ENCODE measurements around the gene CRTC3.

CRTC3 gene

DNA sequence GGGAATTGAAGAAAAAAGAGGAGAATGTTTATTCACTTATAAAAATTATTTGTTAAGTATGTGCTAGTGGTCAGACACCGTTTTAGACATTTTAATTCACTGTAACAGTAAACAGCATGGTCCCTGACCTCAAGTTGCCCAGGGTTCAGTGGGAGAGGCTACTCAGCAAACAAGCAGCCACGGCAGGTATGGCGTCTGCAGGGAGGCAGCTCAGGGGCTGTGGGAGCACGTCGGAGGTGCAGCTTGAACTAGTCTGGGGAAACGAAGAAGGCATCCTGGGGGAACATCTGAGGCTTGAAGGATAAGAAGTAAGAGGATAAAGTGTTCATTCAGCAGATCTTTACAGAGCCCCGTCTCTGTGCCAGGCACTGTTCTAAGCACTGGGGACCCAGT, 66.0 kb downstream of the CRTC3 start:
- no peak for DNase-seq

- DNase-seq, result peak; percentile 58 to 74
These were observed 67.2 kb downstream of the CRTC3 start for GRCh38 chr15:90596943-90597342.

DNA sequence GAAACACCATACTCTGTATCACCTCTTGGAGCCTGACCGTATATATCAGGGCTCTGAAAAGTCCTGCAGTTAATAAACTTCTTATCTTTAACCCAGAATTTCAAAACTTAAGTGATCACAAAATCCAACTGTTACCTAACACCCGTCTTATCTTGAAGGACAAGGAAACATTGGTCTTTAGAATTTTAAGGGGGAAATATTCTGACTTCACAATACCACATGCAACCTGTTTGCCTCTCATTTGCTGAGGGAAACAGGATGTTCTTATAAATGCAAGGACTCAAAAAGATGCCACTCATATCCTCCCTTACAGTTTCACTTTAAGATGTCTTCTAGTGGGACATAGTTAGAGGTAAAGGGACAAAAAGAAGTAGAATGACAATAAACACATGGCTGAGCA, 67.9 kb downstream of the CRTC3 start:
- no peak for DNase-seq

DNA sequence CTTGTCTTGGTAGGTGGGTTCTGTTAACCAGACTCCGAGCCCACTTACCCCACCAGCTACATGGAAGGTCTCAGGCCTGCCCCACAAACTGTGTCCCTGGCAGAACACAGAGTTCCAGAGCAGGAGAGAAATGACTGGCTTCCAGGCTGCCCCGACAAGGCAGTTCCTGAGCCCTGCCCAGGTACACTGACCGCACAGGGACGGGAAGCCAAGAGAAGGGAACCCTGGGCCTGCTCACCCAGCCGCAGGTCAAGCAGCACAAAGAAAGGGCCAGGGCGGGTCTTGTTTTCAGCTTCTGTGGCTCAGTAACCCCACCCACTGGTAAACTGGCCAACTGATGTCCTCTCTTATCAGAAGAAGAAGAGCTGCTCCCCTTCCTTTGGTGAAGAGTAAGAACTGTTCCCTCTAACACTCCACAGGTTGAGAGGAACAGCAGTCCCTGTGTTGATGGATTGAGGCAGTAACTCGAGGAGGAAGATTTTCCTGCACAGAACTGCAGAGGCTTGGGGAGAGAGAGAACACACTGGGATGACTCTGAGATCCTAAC, 68.4 kb downstream of the CRTC3 start:
- DNase-seq, result peak; percentile 33 to 52

DNA sequence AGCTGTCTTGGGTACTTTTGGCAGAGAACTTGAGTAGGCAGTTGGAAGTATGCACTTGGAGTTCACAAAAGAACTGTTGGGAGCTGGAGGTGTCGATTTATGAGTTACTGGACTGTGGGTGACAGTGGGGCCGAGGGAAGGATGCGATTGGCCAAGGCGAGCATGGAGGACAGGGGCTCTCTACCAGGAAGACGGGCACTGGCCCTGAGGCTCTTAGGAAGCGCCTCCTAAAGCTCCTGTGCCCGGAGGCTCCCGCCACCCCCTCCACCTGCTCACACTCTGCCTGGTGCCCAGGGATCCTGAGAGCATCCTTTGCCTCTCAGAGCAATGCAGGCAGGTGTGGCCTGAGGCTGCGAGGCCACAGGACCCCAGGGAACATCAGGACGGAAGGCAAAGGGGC, 69.0 kb downstream of the CRTC3 start:
- no peak for DNase-seq

- no peak for DNase-seq
These were observed 69.4 kb downstream of the CRTC3 start for GRCh38 chr15:90599116-90599515.

DNA sequence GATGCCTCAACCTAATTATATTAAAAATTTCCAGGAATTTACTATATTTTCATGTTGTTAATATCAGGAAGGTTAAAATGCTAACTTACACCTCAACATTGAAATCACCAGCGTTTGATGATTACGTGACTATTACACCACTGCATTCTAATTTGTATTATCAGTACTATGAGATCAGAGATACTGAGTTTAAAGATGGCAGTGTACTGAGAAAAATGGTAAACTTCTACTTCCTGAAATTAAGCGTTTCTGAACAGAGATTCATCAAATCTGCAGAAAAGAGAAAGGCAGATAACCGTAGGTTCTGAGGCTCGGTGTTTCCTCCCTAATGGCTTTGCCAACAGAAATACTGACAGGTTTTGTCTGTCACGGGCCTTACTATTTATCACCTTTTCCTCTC, 69.9 kb downstream of the CRTC3 start:
- no peak for DNase-seq

- peak in 1 of 2 donors; percentile 40 for DNase-seq
These were observed 71.2 kb downstream of the CRTC3 start for GRCh38 chr15:90600954-90601353.

- no peak for DNase-seq
These were observed 74.2 kb downstream of the CRTC3 start for GRCh38 chr15:90603893-90604292.

DNA sequence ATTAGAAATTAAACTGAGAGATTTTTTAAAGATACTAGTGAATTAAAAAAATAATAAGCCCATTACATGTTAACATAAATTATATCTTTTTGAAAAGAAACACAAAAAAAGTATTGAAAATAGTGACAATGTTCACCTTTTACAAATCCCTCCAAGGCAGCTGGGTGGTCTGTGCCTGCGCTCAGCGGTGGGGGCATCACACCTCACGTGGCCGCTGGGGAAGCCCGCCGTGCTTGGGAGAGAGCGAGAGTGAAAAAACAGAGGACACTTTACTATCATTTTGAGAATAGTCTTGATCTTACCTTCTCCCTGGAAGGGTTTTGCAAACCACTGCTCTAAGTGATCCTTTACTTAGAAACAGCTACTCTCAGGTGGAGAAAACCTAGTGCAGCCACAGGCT, 76.9 kb downstream of the CRTC3 start:
- DNase-seq, result no peak

GRCh38 chr15:90607361-90607760, 77.6 kb downstream of the CRTC3 start:
- DNase-seq, result no peak

- no peak for DNase-seq
These were observed 79.8 kb downstream of the CRTC3 start for GRCh38 chr15:90609242-90610180.

DNA sequence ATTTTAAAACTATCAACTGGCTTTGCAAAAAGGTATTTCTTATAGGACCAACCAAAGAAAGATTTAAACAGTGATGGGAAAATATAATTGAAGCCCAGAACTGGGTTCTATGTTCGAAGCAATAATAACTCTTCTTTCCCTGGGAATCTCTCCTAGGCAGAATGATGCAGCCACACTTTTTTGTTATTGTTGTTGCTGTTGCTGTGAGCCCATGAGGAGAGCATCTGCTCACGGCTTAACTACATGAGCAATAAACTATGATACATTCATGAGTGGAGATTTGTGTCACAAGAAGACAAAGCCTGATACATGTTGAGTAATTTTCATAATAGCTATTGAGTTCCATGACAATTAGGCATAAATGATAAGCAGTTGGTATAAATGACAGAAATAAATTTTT, 80.5 kb downstream of the CRTC3 start:
- no peak for DNase-seq

DNA sequence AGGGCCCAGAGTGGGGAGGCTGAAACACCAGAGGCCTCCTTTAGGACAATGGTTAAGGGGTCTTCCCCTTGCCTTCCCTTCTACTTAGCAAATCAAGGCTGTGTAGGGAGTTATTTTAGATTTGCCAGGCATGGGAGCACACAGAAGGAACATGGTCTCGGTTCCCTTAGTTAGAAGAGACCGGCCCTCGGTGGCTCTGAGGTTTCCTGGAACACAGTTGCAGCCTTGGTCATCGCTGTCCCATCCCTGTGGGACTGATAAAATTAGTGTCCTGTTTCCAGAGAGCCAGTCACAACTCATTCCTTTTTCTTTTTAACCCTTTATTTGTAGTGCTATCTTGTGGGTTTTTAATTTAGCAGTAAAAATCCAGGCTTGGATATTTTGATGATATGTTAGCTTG, 81.4 kb downstream of the CRTC3 start:
- DNase-seq, result no peak

GRCh38 chr15:90617171-90617570, 87.4 kb downstream of the CRTC3 start:
- no peak for DNase-seq

DNA sequence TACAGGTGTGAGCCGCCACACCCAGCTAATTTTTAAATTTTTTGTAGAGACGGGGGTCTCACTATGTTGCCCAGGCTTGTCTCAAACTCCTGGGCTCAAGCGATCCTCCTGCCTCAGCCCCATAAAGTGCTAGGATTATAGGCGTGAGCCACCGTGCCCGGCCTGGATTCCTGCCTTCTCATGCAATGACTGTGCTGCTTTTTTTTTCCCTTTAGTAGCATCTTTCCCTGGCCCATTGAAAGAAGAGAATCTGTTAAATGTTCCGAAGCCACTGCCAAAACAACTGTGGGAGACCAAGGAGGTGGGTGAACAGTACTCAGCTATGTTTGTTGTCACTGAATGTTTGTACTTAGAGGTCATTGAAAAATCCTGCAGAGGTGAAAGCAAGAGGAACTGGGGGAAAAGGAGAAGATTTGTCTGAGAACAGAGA, 88.0 kb downstream of the CRTC3 start:
- peak in 1 of 2 donors; percentile 25 for DNase-seq

- DNase-seq, result no peak
These were observed 88.8 kb downstream of the CRTC3 start for GRCh38 chr15:90618330-90619125.

DNA sequence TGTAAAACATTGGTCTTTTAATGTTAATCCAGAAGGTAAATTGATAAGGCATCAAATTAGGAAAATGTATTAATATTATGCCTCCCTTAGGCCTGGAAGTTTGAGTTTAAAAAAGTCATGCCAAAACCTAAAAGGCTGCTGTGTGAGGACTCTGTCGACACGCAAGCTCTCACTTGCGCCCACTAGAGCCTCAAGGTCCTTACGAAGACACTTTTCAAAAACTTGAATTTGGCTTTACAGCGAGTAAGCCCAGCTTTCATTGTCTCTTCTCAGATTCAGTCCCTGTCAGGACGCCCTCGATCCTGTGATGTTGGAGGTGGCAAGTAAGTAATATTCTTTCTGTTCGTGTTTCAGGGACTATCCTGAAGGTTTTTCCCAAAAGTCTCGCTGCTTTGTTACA, 89.7 kb downstream of the CRTC3 start:
- no peak for DNase-seq

GRCh38 chr15:90619939-90620338, 90.2 kb downstream of the CRTC3 start:
- no peak for DNase-seq

DNA sequence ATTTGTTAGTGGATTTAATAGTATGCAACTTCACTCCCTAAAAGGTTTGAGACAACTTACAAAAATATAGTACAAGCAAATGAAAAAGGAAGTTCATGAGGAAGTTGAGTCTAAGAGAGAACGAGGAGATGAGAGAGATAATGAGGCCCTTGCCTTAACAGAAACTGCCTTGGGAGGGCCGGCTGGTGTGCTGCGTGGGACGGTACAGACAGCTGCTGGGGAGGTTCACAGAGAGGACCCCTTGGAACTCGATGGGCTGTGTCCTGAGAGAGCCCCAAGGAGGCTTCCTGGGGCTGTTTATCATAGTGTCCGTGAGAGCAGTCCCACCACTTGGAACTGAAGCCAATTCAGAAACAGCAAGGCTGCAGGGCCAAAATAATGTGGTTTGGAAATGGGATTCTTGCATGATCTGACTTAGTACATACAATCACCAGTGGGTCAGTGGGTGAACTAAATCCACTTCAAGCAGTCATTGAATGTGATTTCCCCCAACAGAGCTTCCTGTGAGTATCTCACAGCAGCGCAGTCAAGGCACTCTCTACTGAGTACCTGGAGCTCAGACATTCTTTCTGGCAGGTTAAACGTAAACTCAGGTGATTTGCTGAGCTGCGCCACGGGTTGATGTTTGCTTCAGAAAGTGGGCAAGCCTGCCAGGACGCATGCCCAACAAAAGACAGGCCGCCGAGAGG, 90.8 kb downstream of the CRTC3 start:
- no peak for DNase-seq

DNA sequence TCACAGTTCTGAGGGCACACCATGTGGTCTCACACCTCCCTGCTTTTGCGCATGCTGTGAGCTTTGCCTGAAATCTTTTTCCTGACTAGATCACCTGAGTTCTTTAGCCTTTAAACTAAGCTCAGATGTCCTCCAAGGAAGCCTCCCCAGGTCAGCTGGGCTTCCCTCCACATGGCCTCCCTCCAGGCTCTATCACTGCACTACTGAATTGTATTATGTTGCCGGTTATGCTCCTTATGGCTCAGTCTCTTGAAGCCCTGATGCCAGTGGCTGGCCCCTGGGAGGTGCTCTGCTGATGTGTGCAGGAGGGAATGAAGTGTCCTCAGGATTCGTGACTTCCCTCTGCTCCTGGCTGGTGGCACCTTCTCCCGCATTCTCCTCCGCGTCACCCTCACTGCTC, 94.1 kb downstream of the CRTC3 start:
- DNase-seq, result no peak

DNA sequence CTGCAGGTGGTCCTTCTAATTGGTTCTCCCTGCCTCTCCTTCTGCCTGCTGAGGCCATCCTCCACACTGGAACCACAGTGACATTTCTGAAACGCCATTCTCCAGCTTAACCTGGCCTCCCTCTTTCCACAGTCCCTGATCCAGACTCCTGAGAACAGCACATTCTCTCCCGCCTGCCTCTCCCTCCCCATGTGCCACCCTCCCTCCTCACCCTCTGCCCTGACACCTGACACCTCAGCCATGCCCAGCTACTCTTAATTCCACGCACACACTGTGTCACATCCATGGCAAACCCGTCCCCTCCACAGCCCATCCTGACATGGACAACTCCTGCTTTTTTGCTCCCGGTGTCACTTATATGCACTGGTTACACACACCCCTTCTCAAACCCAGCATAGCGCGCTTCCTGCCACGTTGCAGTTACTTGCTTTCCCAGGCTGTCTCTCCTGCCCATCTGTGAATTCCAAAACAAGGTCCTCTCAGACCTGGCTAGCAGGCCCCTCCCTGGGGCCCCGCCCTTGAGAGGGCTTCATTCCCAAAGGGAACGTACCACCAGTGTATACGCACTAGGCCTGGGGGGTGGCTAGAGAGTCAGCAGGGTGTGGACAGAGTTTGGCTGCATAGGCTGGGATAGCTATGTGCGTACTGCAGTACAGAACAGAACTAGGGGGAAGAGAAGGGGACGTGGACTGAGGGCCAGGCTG, 94.7 kb downstream of the CRTC3 start:
- no peak for DNase-seq

Data from hippocampal formation (tissue), 2 donors.